GM12878 (cell line): ENCODE measurements around the gene BZW2. TPM values are rescaled to one million over a fixed set of nuclear protein-coding genes. Genes with fewer than 3 reads are reported as not detected.

Source experiments
- ATAC-seq: fragments of 200-7000 bp; cut with Tn5 transposase; 3 replicates; pipeline ENCODE4 v1.9.1; 2020; ENCODE audit warnings: mild to moderate bottlenecking, moderate library complexity
- BruUV-seq: library from RNA; stranded (reverse); fragments of 400-500 nt; replicated peaks from 2 replicates; lab custom pipeline; 2021; lab: Mats Ljungman, UMichigan
- CTCF ChIA-PET: fragments of 300-600 bp; sonication (Branson Sonifier 250); formaldehyde crosslinking; extraction: SDS; loops from one replicate; lab custom pipeline; 2021; ENCODE audit warnings: inconsistent platforms; lab: Yijun Ruan, JAX
- POLR2A ChIA-PET: fragments of 350-600 bp; formaldehyde crosslinking; extraction: SDS; loops from one replicate; lab custom pipeline; 2021; ENCODE audit warnings: inconsistent platforms; lab: Charles Lee
- RAD21 ChIA-PET: fragments of 300-600 bp; sonication (Branson Sonifier 250); formaldehyde crosslinking; loops from one replicate; lab custom pipeline; 2023; ENCODE audit warnings: antibody characterized with exemption; ENCODE audit not compliant: unreplicated experiment; lab: Charles Lee
- SMC1A ChIA-PET: fragments of 300-600 bp; sonication (Branson Sonifier 250); formaldehyde crosslinking; loops from one replicate; lab custom pipeline; 2023; ENCODE audit not compliant: unreplicated experiment, uncharacterized antibody; lab: Charles Lee
- DNase-seq: peaks from one replicate; pipeline ENCODE4 v3.0.0-alpha.2; 2011; ENCODE audit warnings: low read depth, low spot score
- FAIRE-seq: peaks from 3 replicates; lab custom pipeline; 2011; peaks lifted over from hg19 to GRCh38; lab: Jason Lieb, UNC
- H2AFZ ChIP-seq: 2 replicates; pipeline ENCODE4 v1.6.0; 2011; ENCODE audit warnings: low read depth, low read length, control low read depth; ENCODE audit not compliant: control insufficient read depth
- H3K27ac ChIP-seq: 2 replicates; pipeline ENCODE4 v1.5.1; 2011; ENCODE audit warnings: control low read depth; ENCODE audit not compliant: control insufficient read depth, insufficient read depth
- H3K27me3 ChIP-seq, 2 experiments: replicated peaks in 1 of 2; 2 replicates each; pipeline versions ENCODE4 v1.6.0 to v1.6.1; 2011; ENCODE audit warnings: low read length in 1 of 2; ENCODE audit not compliant: control insufficient read depth in 2 of 2, insufficient read depth in 2 of 2
- H3K36me3 ChIP-seq, 2 experiments: 2 replicates each; pipeline ENCODE4 v1.5.1; 2011; ENCODE audit warnings: low read length in 1 of 2; ENCODE audit not compliant: control insufficient read depth in 2 of 2, insufficient read depth in 2 of 2
- H3K4me1 ChIP-seq: 2 replicates; pipeline ENCODE4 v1.6.1; 2011; ENCODE audit warnings: mild to moderate bottlenecking, low read length, moderate library complexity, mixed read lengths; ENCODE audit not compliant: control insufficient read depth, insufficient read depth
- H3K4me2 ChIP-seq: 2 replicates; pipeline ENCODE4 v1.6.0; 2011; ENCODE audit warnings: control low read depth; ENCODE audit not compliant: control insufficient read depth, insufficient read depth
- H3K4me3 ChIP-seq: fragments of 200-600 bp; sonication (generic); 2 replicates; pipeline ENCODE4 v1.5.1; 2016
- H3K79me2 ChIP-seq: 2 replicates; pipeline ENCODE4 v1.6.0; 2011; ENCODE audit warnings: low read length; ENCODE audit not compliant: control insufficient read depth, insufficient read depth
- H3K9ac ChIP-seq: 2 replicates; pipeline ENCODE4 v1.8.0; 2011; ENCODE audit warnings: low read length, control low read depth, mixed read lengths; ENCODE audit not compliant: control insufficient read depth, insufficient read depth
- H3K9me3 ChIP-seq: replicated peaks from 3 replicates; pipeline ENCODE4 v1.5.1; 2011; ENCODE audit warnings: mild to moderate bottlenecking, low read length; ENCODE audit not compliant: control insufficient read depth, insufficient read depth
- H4K20me1 ChIP-seq: 2 replicates; pipeline ENCODE4 v1.6.0; 2011; ENCODE audit not compliant: control insufficient read depth, insufficient read depth
- ASH2L ChIP-seq: fragments of 300-600, 200-600 bp; sonication (generic); IDR thresholded peaks from 2 replicates; pipeline ENCODE4 v1.6.1; 2017; ENCODE audit warnings: low read depth, mild to moderate bottlenecking, borderline replicate concordance
- CBFB ChIP-seq: IDR thresholded peaks from 2 replicates; pipeline ENCODE4 v1.6.1; 2016; ENCODE audit warnings: antibody characterized with exemption, low read depth
- CBX5 ChIP-seq: sonication (generic); IDR thresholded peaks from 2 replicates; pipeline ENCODE4 v1.6.1; 2016; ENCODE audit warnings: low read depth, moderate library complexity, mild to moderate bottlenecking, inconsistent platforms
- CEBPZ ChIP-seq: fragments of 150-350 bp; IDR thresholded peaks from 2 replicates; pipeline ENCODE4 v1.6.1; 2016; ENCODE audit warnings: low read depth, low read length
- FOS ChIP-seq: IDR thresholded peaks from 3 replicates; pipeline ENCODE4 v1.6.1; 2011; ENCODE audit warnings: borderline replicate concordance; ENCODE audit not compliant: insufficient read length; ENCODE audit errors: extremely low read depth
- MTA3 ChIP-seq: IDR thresholded peaks from 2 replicates; pipeline ENCODE4 v1.6.1; 2012; ENCODE audit warnings: low read length, inconsistent platforms, borderline replicate concordance
- NBN ChIP-seq: fragments of 450-650 bp; IDR thresholded peaks from 2 replicates; pipeline ENCODE4 v1.6.1; 2016
- PAX8 ChIP-seq: fragments of 450-650 bp; IDR thresholded peaks from 2 replicates; pipeline ENCODE4 v1.6.1; 2017; ENCODE audit warnings: mild to moderate bottlenecking, moderate library complexity
- POLR2AphosphoS2 ChIP-seq: IDR thresholded peaks from 2 replicates; pipeline ENCODE4 v1.6.1; 2011; ENCODE audit warnings: low read depth, mild to moderate bottlenecking, low read length, improper control_type of control experiment, moderate library complexity
- POLR2AphosphoS5 ChIP-seq: IDR thresholded peaks from 2 replicates; pipeline ENCODE4 v1.6.1; 2011; ENCODE audit warnings: mild to moderate bottlenecking, low read length, inconsistent platforms
- SUZ12 ChIP-seq: fragments of 200-600 bp; sonication (generic); IDR thresholded peaks from one replicate; pipeline ENCODE4 v1.6.1; 2018; ENCODE audit warnings: antibody characterized with exemption, mild to moderate bottlenecking; ENCODE audit not compliant: unreplicated experiment
- TCF7 ChIP-seq: IDR thresholded peaks from 2 replicates; pipeline ENCODE4 v1.6.1; 2014; ENCODE audit warnings: antibody characterized with exemption, borderline replicate concordance
- ZNF217 ChIP-seq: fragments of 450-650 bp; IDR thresholded peaks from 2 replicates; pipeline ENCODE4 v1.6.1; 2017; ENCODE audit warnings: antibody characterized with exemption, mild to moderate bottlenecking
- ZNF274 ChIP-seq: IDR thresholded peaks from one replicate; pipeline ENCODE4 v1.8.0; 2011; ENCODE audit not compliant: insufficient read length, insufficient read depth
- ZNF592 ChIP-seq: fragments of 450-650 bp; IDR thresholded peaks from 2 replicates; pipeline ENCODE4 v1.6.1; 2017; ENCODE audit warnings: mild to moderate bottlenecking, moderate library complexity
- WGBS: methylation state at CpG from one replicate; pipeline ENCODE4 v1.1.6; 2016; ENCODE audit warnings: low lambda C conversion rate; ENCODE audit not compliant: insufficient replicate concordance, insufficient coverage; ENCODE audit errors: missing lambda C conversion rate; 5-methylcytosine and 5-hydroxymethylcytosine counted together
- in situ Hi-C: fragments of 300-500 bp; cut with MboI; formaldehyde crosslinking; loops from 9 replicates; pipeline ENCODE4 v1.14.3; 2018; ENCODE audit warnings: mixed read lengths
- intact Hi-C: fragments of 100-400 bp; cut with micrococcal nuclease; formaldehyde crosslinking; loops from one replicate; pipeline ENCODE4 v1.14.2; 2022; ENCODE audit not compliant: unreplicated experiment
- polyA plus RNA-seq, 11 experiments: library from polyadenylated mRNA; depleted of rRNA in 4 of 11; unstranded in 6 of 11; stranded (reverse) in 5 of 11; fragments of >200 nt; fragmentation: Nextera tagmentation in 4 of 11; fragmentation: Illumina TruSeq in 1 of 11; extraction: Ambion mirVana in 4 of 11; extraction: Trizol in 1 of 11; gene quantifications; 1 replicate in 1 of 11; 2 replicates in 10 of 11; pipeline versions ENCODE4 v1.2.1 to v1.2.3, GENCODE V29; 2011 to 2016; ENCODE audit warnings: inconsistent platforms in 2 of 11, missing spikeins in 2 of 11, low read depth in 1 of 11
- total RNA-seq, 4 experiments: library from RNA; depleted of rRNA in 3 of 4; stranded (reverse); fragments of >200 nt in 3 of 4; fragmentation: Illumina TruSeq in 1 of 4; extraction: Trizol in 1 of 4; gene quantifications; 2 replicates each; pipeline versions ENCODE4 v1.2.1 to v1.2.3, GENCODE V29; 2013 to 2021

Gene BZW2
- total and polyA plus RNA-seq, 10 of the 15 experiments (the other 5 are each of a cell fraction or from before 2014, with no cell fraction given) = 1.3 to 6.8 (median 3.1) TPM

- TF ChIP-seq ZNF592 (no peak), MTA3 (no peak), CBFB (no peak), NBN (no peak), TCF7 (no peak), POLR2AphosphoS5 (no peak), PAX8 (no peak), SUZ12 (no peak), ZNF217 (no peak)
Observed at GRCh38 chr7:16668049-16668858, 22.3 kb downstream of the BZW2 start (continued).

GRCh38 chr7:16668978-16669377, 23.0 kb downstream of the BZW2 start:
- no peaks in the 10 kb centered on the region for H3K79me2 ChIP-seq
- H3K4me2 ChIP-seq = no peak overlapping the region
- SMC1A ChIA-PET = no interaction called here
- POLR2A ChIA-PET = no interaction called here
- no peak for DNase-seq
- in situ Hi-C loops = no loop called here
- no peaks in the 10 kb centered on the region for H3K36me3 ChIP-seq
- no peak overlapping the region for H3K4me3 ChIP-seq
- no TSS peak for BruUV-seq
- no peaks in the 10 kb centered on the region; the same call in 2 of the 3 replicates for H3K9me3 ChIP-seq
- intact Hi-C loops = no loop called here
- no peaks in the 10 kb centered on the region for H3K27me3 ChIP-seq
- no peaks in the 10 kb centered on the region for H3K4me1 ChIP-seq
- WGBS = 52% methylated on average over 5 of the region's 5 CpGs
- no peaks in the 10 kb centered on the region for H4K20me1 ChIP-seq
- no peak overlapping the region for H3K9ac ChIP-seq
- RAD21 ChIA-PET = no interaction called here
- ATAC-seq = no peak
- no peak for FAIRE-seq
- no peak overlapping the region for H3K27ac ChIP-seq
- CTCF ChIA-PET = no interaction called here
- H2AFZ ChIP-seq = no peak overlapping the region
- no peak for TF ChIP-seq FOS
- no peak for TF ChIP-seq CEBPZ
- no peak for TF ChIP-seq POLR2AphosphoS2
- no peak for TF ChIP-seq ASH2L
- no peak for TF ChIP-seq CBX5
- no peak for TF ChIP-seq ZNF274
